MM.1S (cell line): Measurements from ENCODE around the gene ARHGAP12.

ENCODE experiments used
- DNase-seq: peaks from one replicate; pipeline ENCODE4 v3.0.0-alpha.2; 2015
- H2AFZ ChIP-seq: fragments of 300-600 bp; sonication (generic); 2 replicates; pipeline ENCODE4 v1.6.0; 2016; ENCODE audit warnings: antibody characterized with exemption, low read length
- H3F3A ChIP-seq: fragments of 300-600 bp; sonication (generic); 2 replicates; pipeline ENCODE4 v1.6.1; 2016; ENCODE audit warnings: mild to moderate bottlenecking, antibody characterized with exemption, low read length, moderate library complexity, mixed read lengths; ENCODE audit not compliant: insufficient read depth
- H3K27ac ChIP-seq: fragments of 300-600 bp; sonication (generic); 2 replicates; pipeline ENCODE4 v1.5.1; 2016; ENCODE audit warnings: mild to moderate bottlenecking, low read length
- H3K27me3 ChIP-seq: fragments of 300-600 bp; sonication (generic); replicated peaks from 2 replicates; pipeline ENCODE4 v1.6.0; 2016; ENCODE audit warnings: low read length; ENCODE audit not compliant: insufficient read depth
- H3K36me3 ChIP-seq: fragments of 300-600 bp; sonication (generic); replicated peaks from 2 replicates; pipeline ENCODE4 v1.6.1; 2016; ENCODE audit warnings: mild to moderate bottlenecking, low read length, mixed read lengths; ENCODE audit not compliant: insufficient read depth
- H3K4me1 ChIP-seq: fragments of 300-600 bp; sonication (generic); 2 replicates; pipeline ENCODE4 v1.6.1; 2016; ENCODE audit warnings: low read length, mixed read lengths
- H3K4me2 ChIP-seq: fragments of 300-600 bp; sonication (generic); 2 replicates; pipeline ENCODE4 v1.6.0; 2016; ENCODE audit warnings: low read depth, low read length
- H3K4me3 ChIP-seq: fragments of 300-600 bp; sonication (generic); 2 replicates; pipeline ENCODE4 v1.5.1; 2016; ENCODE audit warnings: low read length, mixed read lengths
- H3K79me2 ChIP-seq: fragments of 300-600 bp; sonication (generic); 2 replicates; pipeline ENCODE4 v1.6.1; 2016; ENCODE audit warnings: mixed run types, low read length, mixed read lengths
- H3K9ac ChIP-seq: fragments of 300-600 bp; sonication (generic); 2 replicates; pipeline ENCODE4 v1.6.1; 2016; ENCODE audit warnings: low read length, mixed read lengths
- H3K9me2 ChIP-seq: fragments of 300-600 bp; sonication (generic); replicated peaks from 2 replicates; pipeline ENCODE4 v1.6.1; 2016; ENCODE audit warnings: mild to moderate bottlenecking, low read length, mixed read lengths; ENCODE audit not compliant: insufficient read depth
- H3K9me3 ChIP-seq: fragments of 300-600 bp; sonication (generic); replicated peaks from 2 replicates; pipeline ENCODE4 v1.6.1; 2016; ENCODE audit warnings: mild to moderate bottlenecking, low read length, mixed read lengths; ENCODE audit not compliant: insufficient read depth
- H4K20me1 ChIP-seq: fragments of 300-600 bp; sonication (generic); 2 replicates; pipeline ENCODE4 v1.6.1; 2016; ENCODE audit warnings: mild to moderate bottlenecking, low read length, moderate library complexity, mixed read lengths; ENCODE audit not compliant: insufficient read depth
- CTCF ChIP-seq: fragments of 300-600 bp; sonication (generic); IDR thresholded peaks from 2 replicates; pipeline ENCODE4 v1.5.1; 2016; ENCODE audit warnings: antibody characterized with exemption, low read length, mixed read lengths
- EZH2 ChIP-seq: fragments of 300-600 bp; sonication (generic); optimal IDR thresholded peaks from 2 replicates; pipeline ENCODE3; 2017; ENCODE audit warnings: low read depth, mild to moderate bottlenecking, antibody characterized with exemption, low read length, mixed read lengths
- EZH2phosphoT487 ChIP-seq: fragments of 300-600 bp; sonication (generic); IDR thresholded peaks from 2 replicates; pipeline ENCODE4 v1.6.1; 2018; ENCODE audit warnings: antibody characterized with exemption, low read length

The ARHGAP12 gene

GRCh38 chr10:31792745-31793144, 135.9 kb downstream of the ARHGAP12 start:
- Histone ChIP-seq H3K4me2 (no peak overlapping the region), H3K79me2 (no peaks in the 10 kb centered on the region), H3K4me3 (no peak overlapping the region), H3K27ac (no peak overlapping the region), H3K36me3 (no peaks in the 10 kb centered on the region), H3K9ac (no peak overlapping the region), H2AFZ (no peak overlapping the region), H3K9me2 (no peaks in the 10 kb centered on the region), H3F3A (no peaks in the 10 kb centered on the region), H3K9me3 (no peaks in the 10 kb centered on the region), H3K27me3 (no peaks in the 10 kb centered on the region), H3K4me1 (no peaks in the 10 kb centered on the region), H4K20me1 (no peaks in the 10 kb centered on the region)
- no peak for TF ChIP-seq EZH2phosphoT487
- TF ChIP-seq EZH2 = no peak
- TF ChIP-seq CTCF = no peak
- no peak for DNase-seq

GRCh38 chr10:31789555-31789954, 139.1 kb downstream of the ARHGAP12 start:
- Histone ChIP-seq H3K4me1 (no peaks in the 10 kb centered on the region), H3K4me2 (no peak overlapping the region), H3K27me3 (no peaks in the 10 kb centered on the region), H2AFZ (no peak overlapping the region), H3K36me3 (no peaks in the 10 kb centered on the region), H3K9me2 (no peaks in the 10 kb centered on the region), H3K27ac (no peak overlapping the region), H3K9me3 (no peaks in the 10 kb centered on the region), H3F3A (no peaks in the 10 kb centered on the region), H3K9ac (no peak overlapping the region), H3K4me3 (no peak overlapping the region), H3K79me2 (no peaks in the 10 kb centered on the region), H4K20me1 (no peaks in the 10 kb centered on the region)
- no peak for DNase-seq
- TF ChIP-seq CTCF (no peak), EZH2phosphoT487 (no peak), EZH2 (no peak)

- Histone ChIP-seq H3K4me2 (no peak overlapping the region), H3K9me2 (no peaks in the 10 kb centered on the region), H3K9ac (no peak overlapping the region), H3K36me3 (no peaks in the 10 kb centered on the region), H3F3A (no peaks in the 10 kb centered on the region), H3K4me1 (no peaks in the 10 kb centered on the region), H3K79me2 (no peaks in the 10 kb centered on the region), H2AFZ (no peak overlapping the region), H3K27me3 (no peaks in the 10 kb centered on the region), H3K4me3 (no peak overlapping the region), H4K20me1 (no peaks in the 10 kb centered on the region), H3K9me3 (no peaks in the 10 kb centered on the region), H3K27ac (no peak overlapping the region)
- no peak for DNase-seq
- TF ChIP-seq EZH2phosphoT487 = no peak
- TF ChIP-seq CTCF = no peak
- no peak for TF ChIP-seq EZH2
Measured at GRCh38 chr10:31782701-31783100, 145.9 kb downstream of the ARHGAP12 start.
